Caco-2 (cell line): ENCODE results near the gene KCNIP4. TPM values are rescaled to one million over a fixed set of nuclear protein-coding genes. Genes with fewer than 3 reads are reported as not detected.

Experiments used
- BruUV-seq: library from RNA; stranded (reverse); fragments of 400-500 nt; replicated peaks from 2 replicates; lab custom pipeline; 2021; lab: Mats Ljungman, UMichigan
- CTCF ChIA-PET: fragments of 300-600 bp; sonication (Branson Sonifier 250); formaldehyde crosslinking; loops from one replicate; lab custom pipeline; 2022; ENCODE audit warnings: antibody characterized with exemption; lab: Charles Lee
- POLR2A ChIA-PET: fragments of 300-600 bp; sonication (Branson Sonifier 250); formaldehyde crosslinking; loops from one replicate; lab custom pipeline; 2022; ENCODE audit warnings: antibody characterized with exemption; lab: Charles Lee
- DNase-seq, 2 experiments: peaks; one replicate each; pipeline versions ENCODE4 v3.0.0 to v3.0.0-alpha.2; 2020 to 2022
- H3K27me3 ChIP-seq: replicated peaks from 2 replicates; pipeline ENCODE4 v1.6.0; 2011; ENCODE audit warnings: low read length; ENCODE audit not compliant: control insufficient read depth, insufficient read depth
- H3K36me3 ChIP-seq: 2 replicates; pipeline ENCODE4 v1.5.1; 2011; ENCODE audit warnings: low read length; ENCODE audit not compliant: control insufficient read depth, insufficient read depth
- H3K4me1 ChIP-seq: fragments of 250-450 bp; sonication (Bioruptor Pico); 2 replicates; pipeline ENCODE4 v1.5.1; 2020; ENCODE audit warnings: mild to moderate bottlenecking
- H3K4me3 ChIP-seq: 2 replicates; pipeline ENCODE4 v1.5.1; 2011; ENCODE audit warnings: low read depth, mild to moderate bottlenecking, control low read depth, low read length
- H3K9me3 ChIP-seq: fragments of 250-450 bp; sonication (Bioruptor Pico); 2 replicates; pipeline ENCODE4 v1.5.1; 2020; ENCODE audit warnings: mild to moderate bottlenecking, moderate library complexity
- H3K27ac Mint-ChIP-seq: one replicate; pipeline ENCODE4 v1.8.0; 2022; ENCODE audit warnings: mixed read lengths; ENCODE audit not compliant: unreplicated experiment
- H3K27me3 Mint-ChIP-seq: one replicate; pipeline ENCODE4 v1.8.0; 2022; ENCODE audit warnings: mixed read lengths; ENCODE audit not compliant: insufficient read depth, unreplicated experiment
- H3K36me3 Mint-ChIP-seq: one replicate; pipeline ENCODE4 v1.8.0; 2022; ENCODE audit warnings: mild to moderate bottlenecking, mixed read lengths; ENCODE audit not compliant: insufficient read depth, unreplicated experiment
- H3K4me1 Mint-ChIP-seq: one replicate; pipeline ENCODE4 v1.8.0; 2022; ENCODE audit warnings: low read depth, mixed read lengths; ENCODE audit not compliant: unreplicated experiment
- H3K4me3 Mint-ChIP-seq: one replicate; pipeline ENCODE4 v1.8.0; 2022; ENCODE audit warnings: mild to moderate bottlenecking, moderate library complexity, mixed read lengths; ENCODE audit not compliant: unreplicated experiment
- H3K9me3 Mint-ChIP-seq: one replicate; pipeline ENCODE4 v1.8.0; 2022; ENCODE audit warnings: mixed read lengths; ENCODE audit not compliant: unreplicated experiment
- CTCF ChIP-seq, 2 experiments: fragments of 200-600 bp in 1 of 2; IDR thresholded peaks; 1 replicate in 1 of 2; 2 replicates in 1 of 2; pipeline versions ENCODE4 v1.5.1 to v1.8.0; 2011 to 2022; ENCODE audit warnings: antibody characterized with exemption in 1 of 2, control low read depth in 1 of 2, inconsistent platforms in 1 of 2, low read depth in 1 of 2, low read length in 1 of 2, mild to moderate bottlenecking in 1 of 2, moderate library complexity in 1 of 2; ENCODE audit not compliant: insufficient read depth in 1 of 2, severe bottlenecking in 1 of 2, unreplicated experiment in 1 of 2
- intact Hi-C: fragments of 100-400 bp; cut with micrococcal nuclease; formaldehyde crosslinking; loops from one replicate; pipeline ENCODE4 v1.10.0; 2022; ENCODE audit not compliant: unreplicated experiment
- total RNA-seq: library from RNA; stranded (reverse); gene quantifications from 2 replicates; pipeline ENCODE4 v1.2.3, GENCODE V29; 2022

Gene KCNIP4
- total RNA-seq, 1 experiment from 2014 or later: not detected

- H3K27me3 Mint-ChIP-seq: peaks cover 4% of the 10 kb centered on the region
- no peak overlapping the region for H3K27ac Mint-ChIP-seq
- H3K4me3 Mint-ChIP-seq: no peak overlapping the region
- H3K27me3 ChIP-seq: no peaks in the 10 kb centered on the region
- intact Hi-C loops: no loop called here
- H3K4me3 ChIP-seq: no peak overlapping the region
- H3K36me3 Mint-ChIP-seq: no peaks in the 10 kb centered on the region
- DNase-seq: no peak
- no TSS peak for BruUV-seq
- CTCF ChIA-PET: no interaction called here
- H3K36me3 ChIP-seq: no peaks in the 10 kb centered on the region
- H3K9me3 ChIP-seq: no peaks in the 10 kb centered on the region
- H3K4me1 ChIP-seq: no peaks in the 10 kb centered on the region
- no peaks in the 10 kb centered on the region for H3K4me1 Mint-ChIP-seq
- TF ChIP-seq CTCF (IDR thresholded peaks at IDR 0.05; ENCODE audit: insufficient read depth in 1 of 2, low read depth in 1 of 2, low read length in 1 of 2, severe bottlenecking in 1 of 2, unreplicated experiment in 1 of 2): no peak
- H3K9me3 Mint-ChIP-seq: peaks cover 13% of the 10 kb centered on the region
- POLR2A ChIA-PET: no interaction called here
These were observed 1108.6 kb downstream of the KCNIP4 start for GRCh38 chr4:20839957-20840356.

GRCh38 chr4:20838476-20838875 is 1110.1 kb downstream of the KCNIP4 start:
- peaks cover 4% of the 10 kb centered on the region for H3K27me3 Mint-ChIP-seq
- POLR2A ChIA-PET: no interaction called here
- BruUV-seq: no TSS peak

DNA sequence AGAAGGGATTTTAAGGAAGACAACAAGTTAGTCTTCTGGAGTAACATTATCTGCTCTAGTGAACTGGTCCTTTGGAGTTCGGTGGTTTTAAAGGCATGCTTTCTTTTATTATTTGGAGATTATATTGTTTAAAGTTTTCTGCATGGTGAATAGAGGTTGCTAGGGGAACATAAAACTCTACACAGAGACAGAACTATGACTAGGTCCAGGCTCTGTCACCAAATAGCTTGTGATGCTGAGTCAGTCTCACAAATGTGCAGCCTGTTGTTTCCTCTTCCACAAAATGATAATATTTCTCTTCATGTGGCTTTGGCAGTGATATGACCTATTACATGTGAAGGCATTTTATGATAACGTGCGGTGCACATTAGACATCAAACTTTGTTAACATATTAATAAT is 1115.7 kb downstream of the KCNIP4 start:
- Mint-ChIP-seq H3K9me3 (no peaks in the 10 kb centered on the region), H3K4me3 (no peak overlapping the region), H3K36me3 (no peaks in the 10 kb centered on the region), H3K27ac (no peak overlapping the region), H3K27me3 (peaks cover 3% of the 10 kb centered on the region), H3K4me1 (no peaks in the 10 kb centered on the region)
- H3K4me1 ChIP-seq: no peaks in the 10 kb centered on the region
- no peak for DNase-seq
- intact Hi-C loops: no loop called here
- H3K9me3 ChIP-seq: no peaks in the 10 kb centered on the region
- TF ChIP-seq CTCF (IDR thresholded peaks at IDR 0.05; ENCODE audit: insufficient read depth in 1 of 2, low read depth in 1 of 2, low read length in 1 of 2, severe bottlenecking in 1 of 2, unreplicated experiment in 1 of 2): no peak
- ChIA-PET CTCF (no interaction called here), POLR2A (no interaction called here)
- H3K36me3 ChIP-seq: no peaks in the 10 kb centered on the region
- BruUV-seq: no TSS peak
- no peak overlapping the region for H3K4me3 ChIP-seq
- H3K27me3 ChIP-seq: no peaks in the 10 kb centered on the region

More at GRCh38 chr4:20838476-20838875, 1110.1 kb downstream of the KCNIP4 start:
- TF ChIP-seq CTCF (IDR thresholded peaks at IDR 0.05; ENCODE audit: insufficient read depth in 1 of 2, low read depth in 1 of 2, low read length in 1 of 2, severe bottlenecking in 1 of 2, unreplicated experiment in 1 of 2): no peak
- CTCF ChIA-PET: no interaction called here
- no peak for DNase-seq
- Mint-ChIP-seq H3K36me3 (no peaks in the 10 kb centered on the region), H3K9me3 (peaks cover 13% of the 10 kb centered on the region), H3K4me1 (no peaks in the 10 kb centered on the region), H3K4me3 (no peak overlapping the region), H3K27ac (no peak overlapping the region)
- intact Hi-C loops: no loop called here
- Histone ChIP-seq H3K4me3 (no peak overlapping the region), H3K36me3 (no peaks in the 10 kb centered on the region), H3K9me3 (no peaks in the 10 kb centered on the region), H3K4me1 (no peaks in the 10 kb centered on the region), H3K27me3 (no peaks in the 10 kb centered on the region)
